IPS-18a (cell line): ENCODE results near the gene NDUFB2.
"Not testable (repeated sequence)": the region's sequence is repeated elsewhere in the genome, so short reads cannot be mapped to it uniquely, and the experiment has no call there.

Experiments used
- H3K27ac ChIP-seq: one replicate; pipeline ENCODE4 v1.5.1; 2013; ENCODE audit warnings: low read length
- H3K27me3 ChIP-seq: one replicate; pipeline ENCODE4 v1.6.1; 2013; ENCODE audit warnings: mild to moderate bottlenecking, low read length; ENCODE audit not compliant: control insufficient read depth, insufficient read depth
- H3K36me3 ChIP-seq: one replicate; pipeline ENCODE4 v1.6.1; 2013; ENCODE audit warnings: low read depth, low read length; ENCODE audit not compliant: control insufficient read depth
- H3K4me1 ChIP-seq: one replicate; pipeline ENCODE4 v1.6.1; 2013; ENCODE audit warnings: low read depth, low read length; ENCODE audit not compliant: control insufficient read depth
- H3K4me3 ChIP-seq: one replicate; pipeline ENCODE4 v1.5.1; 2013; ENCODE audit warnings: low read length
- H3K9ac ChIP-seq: one replicate; pipeline ENCODE4 v1.6.1; 2013; ENCODE audit warnings: mild to moderate bottlenecking, low read length, moderate library complexity
- H3K9me3 ChIP-seq: one replicate; pipeline ENCODE4 v1.6.1; 2013; ENCODE audit warnings: low read depth, low read length; ENCODE audit not compliant: control insufficient read depth

Gene NDUFB2

GRCh38 chr7:140723006-140723405 is 26.5 kb downstream of the NDUFB2 start:
- Histone ChIP-seq H3K4me1 (no peaks in the 10 kb centered on the region), H3K4me3 (no peak overlapping the region)

GRCh38 chr7:140723574-140723973 is 27.1 kb downstream of the NDUFB2 start:
- H3K9me3 ChIP-seq: no peaks in the 10 kb centered on the region
- no peak overlapping the region for H3K4me3 ChIP-seq
- no peaks in the 10 kb centered on the region for H3K4me1 ChIP-seq
- no peaks in the 10 kb centered on the region for H3K27me3 ChIP-seq
- no peaks in the 10 kb centered on the region for H3K36me3 ChIP-seq
- H3K27ac ChIP-seq: no peak overlapping the region
- H3K9ac ChIP-seq: no peak overlapping the region

More at GRCh38 chr7:140723006-140723405, 26.5 kb downstream of the NDUFB2 start:
- Histone ChIP-seq H3K27ac (no peak overlapping the region), H3K9me3 (no peaks in the 10 kb centered on the region), H3K36me3 (no peaks in the 10 kb centered on the region), H3K9ac (no peak overlapping the region), H3K27me3 (no peaks in the 10 kb centered on the region)

GRCh38 chr7:140724706-140725105 is 28.2 kb downstream of the NDUFB2 start:
- Histone ChIP-seq H3K36me3 (no peaks in the 10 kb centered on the region), H3K27ac (no peak overlapping the region), H3K9me3 (no peaks in the 10 kb centered on the region), H3K4me1 (no peaks in the 10 kb centered on the region), H3K9ac (no peak overlapping the region), H3K4me3 (no peak overlapping the region), H3K27me3 (no peaks in the 10 kb centered on the region)

GRCh38 chr7:140726281-140726680 is 29.8 kb downstream of the NDUFB2 start:
- Histone ChIP-seq H3K27me3 (no peaks in the 10 kb centered on the region), H3K36me3 (no peaks in the 10 kb centered on the region), H3K9ac (no peak overlapping the region), H3K4me3 (no peak overlapping the region), H3K4me1 (no peaks in the 10 kb centered on the region), H3K27ac (no peak overlapping the region), H3K9me3 (no peaks in the 10 kb centered on the region)

- Histone ChIP-seq H3K4me3 (no peak overlapping the region), H3K4me1 (no peaks in the 10 kb centered on the region), H3K27ac (no peak overlapping the region), H3K9me3 (no peaks in the 10 kb centered on the region), H3K36me3 (no peaks in the 10 kb centered on the region), H3K27me3 (no peaks in the 10 kb centered on the region), H3K9ac (no peak overlapping the region)
Measured at GRCh38 chr7:140732416-140732815, 35.9 kb downstream of the NDUFB2 start.

GRCh38 chr7:140734096-140734495 is 37.6 kb downstream of the NDUFB2 start:
- H3K4me1 ChIP-seq: no peaks in the 10 kb centered on the region
- H3K4me3 ChIP-seq: no peak overlapping the region
- H3K9me3 ChIP-seq: no peaks in the 10 kb centered on the region
- H3K27ac ChIP-seq: no peak overlapping the region
- H3K9ac ChIP-seq: no peak overlapping the region
- H3K36me3 ChIP-seq: no peaks in the 10 kb centered on the region
- no peaks in the 10 kb centered on the region for H3K27me3 ChIP-seq

GRCh38 chr7:140734729-140735128 is 38.2 kb downstream of the NDUFB2 start:
- Histone ChIP-seq H3K27ac (no peak overlapping the region), H3K9me3 (no peaks in the 10 kb centered on the region), H3K36me3 (no peaks in the 10 kb centered on the region), H3K9ac (no peak overlapping the region), H3K4me3 (no peak overlapping the region), H3K4me1 (no peaks in the 10 kb centered on the region), H3K27me3 (no peaks in the 10 kb centered on the region)

GRCh38 chr7:140738280-140738679 is 41.8 kb downstream of the NDUFB2 start:
- H3K4me3 ChIP-seq: no peak overlapping the region
- H3K27ac ChIP-seq: no peak overlapping the region
- H3K36me3 ChIP-seq: no peaks in the 10 kb centered on the region
- H3K27me3 ChIP-seq: no peaks in the 10 kb centered on the region
- no peaks in the 10 kb centered on the region for H3K9me3 ChIP-seq
- H3K9ac ChIP-seq: no peak overlapping the region
- no peaks in the 10 kb centered on the region for H3K4me1 ChIP-seq

GRCh38 chr7:140743255-140743654 is 46.7 kb downstream of the NDUFB2 start:
- H3K9me3 ChIP-seq, H3K9ac ChIP-seq, H3K27me3 ChIP-seq, H3K27ac ChIP-seq, H3K4me1 ChIP-seq, H3K36me3 ChIP-seq, H3K4me3 ChIP-seq: not testable (repeated sequence)

- H3K9ac ChIP-seq: no peak overlapping the region
- H3K27ac ChIP-seq: no peak overlapping the region
- peaks cover 12% of the 10 kb centered on the region for H3K36me3 ChIP-seq
- H3K4me3 ChIP-seq: no peak overlapping the region
- H3K9me3 ChIP-seq: no peaks in the 10 kb centered on the region
- H3K4me1 ChIP-seq: no peaks in the 10 kb centered on the region
- no peaks in the 10 kb centered on the region for H3K27me3 ChIP-seq
Measured at GRCh38 chr7:140744005-140744404, 47.5 kb downstream of the NDUFB2 start.

GRCh38 chr7:140745266-140746058 is 49.0 kb downstream of the NDUFB2 start:
- no peaks in the 10 kb centered on the region for H3K9me3 ChIP-seq
- no peaks in the 10 kb centered on the region for H3K27me3 ChIP-seq
- peaks cover 15% of the 10 kb centered on the region for H3K36me3 ChIP-seq
- H3K4me3 ChIP-seq: no peak overlapping the region
- no peak overlapping the region for H3K27ac ChIP-seq
- H3K4me1 ChIP-seq: no peaks in the 10 kb centered on the region
- no peak overlapping the region for H3K9ac ChIP-seq

- H3K4me3 ChIP-seq: no peak overlapping the region
Measured at GRCh38 chr7:140746751-140747150, 50.2 kb downstream of the NDUFB2 start.

More at GRCh38 chr7:140746751-140747150, 50.2 kb downstream of the NDUFB2 start:
- Histone ChIP-seq H3K4me1 (no peaks in the 10 kb centered on the region), H3K36me3 (peaks cover 15% of the 10 kb centered on the region), H3K9ac (no peak overlapping the region), H3K9me3 (no peaks in the 10 kb centered on the region), H3K27me3 (no peaks in the 10 kb centered on the region), H3K27ac (no peak overlapping the region)
